ENCODE results near the gene TRAF7. TPM values are rescaled to one million over a fixed set of nuclear protein-coding genes. Genes with fewer than 3 reads are reported as not detected.

The TRAF7 gene
- total RNA-seq, 1 experiment from 2014 or later = 44.9 TPM

DNA sequence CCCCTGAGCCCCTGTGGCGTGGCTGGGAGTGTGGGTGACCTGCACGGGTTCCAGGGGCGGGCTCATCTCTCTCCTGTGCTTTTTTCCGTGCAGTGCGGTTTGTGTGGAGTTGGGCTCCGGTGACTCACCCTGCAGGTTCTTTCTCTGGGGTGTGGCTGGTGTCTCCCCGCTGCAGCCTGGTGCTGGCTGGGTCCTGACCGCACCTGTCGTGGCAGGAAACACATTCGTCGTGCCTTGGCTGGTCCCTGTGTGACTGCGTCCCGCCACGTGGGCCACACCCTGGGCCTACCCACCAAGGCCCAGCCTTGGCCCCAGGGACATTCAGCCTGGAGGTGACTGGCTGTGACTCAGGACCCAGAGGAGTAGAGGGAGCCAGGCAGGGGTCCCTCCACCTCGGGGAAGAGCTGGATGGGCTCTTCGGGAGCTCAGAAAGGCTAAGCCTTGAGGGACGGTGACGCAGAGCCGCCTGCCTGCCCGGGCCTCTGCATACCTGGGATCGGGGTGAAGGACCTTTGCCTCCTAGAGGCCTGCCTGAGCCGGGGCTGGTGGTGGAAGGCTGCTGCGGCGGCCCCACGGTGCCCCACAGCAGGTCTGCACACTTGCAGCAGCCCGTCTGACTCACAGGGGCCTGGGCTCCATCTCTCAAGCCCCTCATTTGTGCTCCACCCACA lies 7.8 kb downstream of the TRAF7 start:
- peaks cover 22% of the 10 kb centered on the region for H3K4me1 ChIP-seq (ENCODE audit: insufficient read depth, low read length)
- peak overlapping the region; percentile 73 for H3K4me2 ChIP-seq (ENCODE audit: low read length)
- ChIA-PET POLR2A (ENCODE audit: unreplicated experiment) (no interaction called here), CTCF (interaction anchor here (0.9 kb wide), 1 partner anchor 88 kb away, joined by 3 read pairs; the partner anchor contains the start of gene ECI1)
- H2AFZ ChIP-seq (ENCODE audit: low read length) = no peak overlapping the region
- no peaks in the 10 kb centered on the region for H3K9me2 ChIP-seq (replicated peaks; ENCODE audit: low read length)
- H3F3A ChIP-seq (ENCODE audit: low read length, unreplicated experiment) = no peaks in the 10 kb centered on the region
- TF ChIP-seq EZH2phosphoT487 (IDR thresholded peaks at IDR 0.05; ENCODE audit: borderline replicate concordance, low read length) (no peak; the same call in 1 of the 2 replicates), EZH2 (IDR thresholded peaks at IDR 0.05; ENCODE audit: low read length, unreplicated experiment) (no peak)
- TF ChIP-seq, protein P1, sequence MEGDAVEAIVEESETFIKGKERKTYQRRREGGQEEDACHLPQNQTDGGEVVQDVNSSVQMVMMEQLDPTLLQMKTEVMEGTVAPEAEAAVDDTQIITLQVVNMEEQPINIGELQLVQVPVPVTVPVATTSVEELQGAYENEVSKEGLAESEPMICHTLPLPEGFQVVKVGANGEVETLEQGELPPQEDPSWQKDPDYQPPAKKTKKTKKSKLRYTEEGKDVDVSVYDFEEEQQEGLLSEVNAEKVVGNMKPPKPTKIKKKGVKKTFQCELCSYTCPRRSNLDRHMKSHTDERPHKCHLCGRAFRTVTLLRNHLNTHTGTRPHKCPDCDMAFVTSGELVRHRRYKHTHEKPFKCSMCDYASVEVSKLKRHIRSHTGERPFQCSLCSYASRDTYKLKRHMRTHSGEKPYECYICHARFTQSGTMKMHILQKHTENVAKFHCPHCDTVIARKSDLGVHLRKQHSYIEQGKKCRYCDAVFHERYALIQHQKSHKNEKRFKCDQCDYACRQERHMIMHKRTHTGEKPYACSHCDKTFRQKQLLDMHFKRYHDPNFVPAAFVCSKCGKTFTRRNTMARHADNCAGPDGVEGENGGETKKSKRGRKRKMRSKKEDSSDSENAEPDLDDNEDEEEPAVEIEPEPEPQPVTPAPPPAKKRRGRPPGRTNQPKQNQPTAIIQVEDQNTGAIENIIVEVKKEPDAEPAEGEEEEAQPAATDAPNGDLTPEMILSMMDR (conservative IDR thresholded peaks at IDR 0.05; ENCODE audit: low read depth, low read length) = no peak
- H3K4me3 ChIP-seq (ENCODE audit: low read length) = peak overlapping the region; percentile 49; the same call in 1 of the 2 replicates
- peak overlapping the region; percentile 86 for H3K27ac ChIP-seq (ENCODE audit: low read length)
- no TSS peak for BruUV-seq (replicated peaks)
- intact Hi-C loops (cut with micrococcal nuclease) = no loop called here
- ATAC-seq (peak; percentile 93), DNase-seq (peak; percentile 81)
- H3K9ac ChIP-seq (ENCODE audit: low read length) = peak overlapping the region; percentile 59
- H3K27me3 ChIP-seq (ENCODE audit: low read length) = no peaks in the 10 kb centered on the region
- no peaks in the 10 kb centered on the region for H4K20me1 ChIP-seq (ENCODE audit: low read length)
- no peaks in the 10 kb centered on the region for H3K9me3 ChIP-seq (ENCODE audit: low read length)
- no peaks in the 10 kb centered on the region for H3K36me3 ChIP-seq (ENCODE audit: low read depth, low read length)
- H3K79me2 ChIP-seq (ENCODE audit: low read length) = peaks cover 40% of the 10 kb centered on the region

DNA sequence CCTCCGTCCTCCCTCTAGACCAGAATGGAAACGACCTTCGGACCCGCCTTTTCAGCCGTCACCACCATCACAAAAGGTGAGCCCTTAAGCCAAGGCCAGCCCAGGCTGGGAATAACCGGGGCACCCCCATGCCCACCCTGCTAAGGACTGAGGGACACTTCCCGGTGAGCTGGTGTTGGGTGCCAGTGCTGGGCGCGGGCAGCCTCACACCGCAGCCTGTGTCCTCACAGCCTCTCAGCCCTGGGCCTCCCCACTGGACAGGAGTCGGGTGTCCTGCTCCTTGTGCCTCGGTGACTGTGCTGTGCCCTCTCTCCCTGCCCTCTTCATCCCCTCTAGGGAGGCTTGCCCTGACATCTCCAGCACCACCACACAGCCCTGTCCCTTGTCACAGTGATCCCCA lies 10.3 kb downstream of the TRAF7 start:
- H3K9me2 ChIP-seq (replicated peaks; ENCODE audit: low read length) = no peaks in the 10 kb centered on the region
- intact Hi-C loops (cut with micrococcal nuclease) = no loop called here
- H3K4me1 ChIP-seq (ENCODE audit: insufficient read depth, low read length) = peaks cover 22% of the 10 kb centered on the region
- ChIA-PET CTCF (no interaction called here), POLR2A (ENCODE audit: unreplicated experiment) (no interaction called here)
- H3F3A ChIP-seq (ENCODE audit: low read length, unreplicated experiment) = no peaks in the 10 kb centered on the region
- TF ChIP-seq EZH2phosphoT487 (IDR thresholded peaks at IDR 0.05; ENCODE audit: borderline replicate concordance, low read length) (no peak), EZH2 (IDR thresholded peaks at IDR 0.05; ENCODE audit: low read length, unreplicated experiment) (no peak)
- TF ChIP-seq, protein P1 (conservative IDR thresholded peaks at IDR 0.05; ENCODE audit: low read depth, low read length) = no peak
- H3K9ac ChIP-seq (ENCODE audit: low read length) = no peak overlapping the region
- no peaks in the 10 kb centered on the region for H3K27me3 ChIP-seq (ENCODE audit: low read length)
- no peak overlapping the region for H3K4me2 ChIP-seq (ENCODE audit: low read length)
- no peak overlapping the region for H2AFZ ChIP-seq (ENCODE audit: low read length)
- no peak for ATAC-seq
- H3K9me3 ChIP-seq (ENCODE audit: low read length) = no peaks in the 10 kb centered on the region
- H3K79me2 ChIP-seq (ENCODE audit: low read length) = peaks cover 18% of the 10 kb centered on the region
- H3K4me3 ChIP-seq (ENCODE audit: low read length) = no peak overlapping the region
- H4K20me1 ChIP-seq (ENCODE audit: low read length) = no peaks in the 10 kb centered on the region
- no peak overlapping the region for H3K27ac ChIP-seq (ENCODE audit: low read length)
- H3K36me3 ChIP-seq (ENCODE audit: low read depth, low read length) = no peaks in the 10 kb centered on the region
- no TSS peak for BruUV-seq (replicated peaks)
- DNase-seq = no peak

Data from PC-3 (cell line).